Stimulated activated CD8-positive, alpha-beta memory T cell treated with anti-CD3 and anti-CD28 coated beads, Interleukin-7, amount 100 ng/mL, for 1 hour (primary cell): ENCODE data around the gene TIGD7.

ENCODE experiments used
- DNase-seq, 2 donors: peaks; one replicate each; pipeline ENCODE4 v3.0.0-alpha.2; 2020; ENCODE audit warnings: low read depth in 2 of 2

Gene TIGD7, protein sequence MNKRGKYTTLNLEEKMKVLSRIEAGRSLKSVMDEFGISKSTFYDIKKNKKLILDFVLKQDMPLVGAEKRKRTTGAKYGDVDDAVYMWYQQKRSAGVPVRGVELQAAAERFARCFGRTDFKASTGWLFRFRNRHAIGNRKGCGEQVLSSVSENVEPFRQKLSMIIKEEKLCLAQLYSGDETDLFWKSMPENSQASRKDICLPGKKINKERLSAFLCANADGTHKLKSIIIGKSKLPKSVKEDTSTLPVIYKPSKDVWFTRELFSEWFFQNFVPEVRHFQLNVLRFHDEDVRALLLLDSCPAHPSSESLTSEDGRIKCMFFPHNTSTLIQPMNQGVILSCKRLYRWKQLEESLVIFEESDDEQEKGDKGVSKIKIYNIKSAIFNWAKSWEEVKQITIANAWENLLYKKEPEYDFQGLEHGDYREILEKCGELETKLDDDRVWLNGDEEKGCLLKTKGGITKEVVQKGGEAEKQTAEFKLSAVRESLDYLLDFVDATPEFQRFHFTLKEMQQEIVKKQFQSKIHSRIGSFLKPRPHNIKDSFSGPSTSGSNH

DNA sequence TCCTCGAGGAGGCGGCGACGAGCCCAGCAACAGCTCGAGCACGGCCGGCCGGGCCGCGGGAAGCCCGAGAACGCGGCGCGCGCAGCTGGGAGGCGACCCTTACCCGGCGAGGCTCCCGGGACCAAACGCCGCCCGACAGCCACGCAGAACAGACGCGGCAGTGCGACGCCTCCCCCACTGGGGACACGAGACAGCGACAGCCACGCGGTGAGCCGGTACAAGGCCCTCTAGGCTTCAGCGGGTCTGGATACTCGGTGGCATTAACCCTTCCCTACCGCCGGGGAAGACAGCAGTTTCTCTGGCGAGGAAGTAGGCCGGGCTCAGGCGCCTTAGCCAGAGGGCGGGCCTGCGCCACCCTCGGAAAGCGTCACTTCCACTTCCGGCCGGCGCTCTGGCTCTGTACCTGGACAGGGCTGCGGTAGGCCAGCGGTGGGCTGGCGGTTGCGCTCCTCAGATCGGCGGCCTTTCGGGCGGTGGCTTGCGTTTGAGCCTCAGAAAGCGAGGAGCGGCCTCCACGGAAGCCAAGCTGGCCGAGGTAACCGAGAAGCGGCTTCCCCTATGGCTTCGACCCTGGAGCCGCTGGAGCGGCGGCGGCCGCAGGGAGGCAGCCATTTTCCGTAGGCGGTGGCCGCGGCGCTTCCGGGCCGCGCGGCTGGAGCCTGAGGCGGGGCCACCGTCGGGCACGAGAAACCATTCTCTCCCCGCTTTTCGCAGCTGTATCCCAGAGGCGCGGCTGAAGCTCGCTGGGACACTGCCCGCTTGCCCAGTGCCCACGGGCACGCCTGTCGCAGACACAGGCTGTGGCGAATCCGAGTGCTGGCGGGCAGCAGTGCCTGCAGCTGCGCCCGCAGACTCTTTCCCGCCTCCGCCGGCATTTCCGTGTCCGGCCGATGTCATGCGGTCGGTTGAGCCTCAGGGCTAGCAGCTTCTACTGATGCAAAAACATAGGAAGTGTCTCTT, at the start of gene TIGD7, which contains the start of gene ZNF75A:
TIGD7 (minus strand) TSS at position 322 of the 960 bp plus-strand sequence. CDS start 4,816 bp downstream, outside the sequence.
ZNF75A (plus strand) TSS at position 389 of the 960 bp plus-strand sequence. CDS start 2,932 bp downstream, outside the sequence.
- peak; percentile 54 to 67 for DNase-seq

DNA sequence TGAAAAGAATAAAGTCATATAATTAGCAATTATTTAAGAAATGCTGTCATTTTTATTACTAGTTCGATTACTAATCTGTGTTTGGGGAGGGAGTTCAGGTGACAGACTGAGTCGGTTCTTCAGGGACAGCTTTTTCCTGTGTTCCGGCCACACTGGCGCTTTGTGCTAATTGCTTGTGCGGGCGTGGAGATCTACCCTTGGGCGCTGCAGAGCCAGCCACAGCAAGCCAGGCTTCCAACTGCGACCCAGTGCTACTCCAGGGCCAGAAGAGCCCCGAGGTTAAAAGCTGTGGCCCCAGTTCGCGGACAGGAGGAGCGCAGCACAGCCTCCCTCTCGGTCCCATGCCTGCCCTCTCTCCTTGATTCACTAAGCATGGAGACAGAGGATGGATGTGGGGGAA, 43.9 kb upstream of the TIGD7 start:
- no peak for DNase-seq

DNA sequence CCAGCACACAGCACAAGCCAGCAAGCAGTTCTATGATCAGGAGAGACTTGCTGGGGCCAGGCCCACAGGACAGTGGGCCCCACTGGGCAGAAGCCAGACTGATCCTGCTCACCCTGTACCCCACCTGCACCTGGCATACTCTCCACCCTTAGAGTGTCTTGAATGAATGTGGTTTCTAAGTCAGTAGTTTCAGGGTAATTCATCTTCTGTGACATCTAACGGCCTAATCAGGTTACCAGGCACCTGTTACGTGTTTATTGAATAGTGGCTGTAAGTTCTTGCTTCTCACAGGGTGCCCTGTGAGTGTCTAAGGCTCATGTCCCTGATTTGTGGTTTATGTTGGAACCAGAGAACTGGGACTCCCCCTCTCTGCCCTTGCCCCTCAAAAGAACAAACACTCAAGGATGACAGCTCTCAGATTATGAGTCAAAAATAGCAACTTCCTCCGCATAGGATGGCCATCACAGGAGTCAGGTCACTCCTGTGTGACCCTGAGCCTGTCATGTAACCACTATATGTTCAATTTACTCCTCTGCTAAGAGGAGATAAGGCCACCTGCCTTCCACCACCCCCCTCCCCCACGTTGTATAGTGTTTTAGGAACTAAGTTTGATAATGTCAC, 43.4 kb upstream of the TIGD7 start:
- no peak for DNase-seq

DNA sequence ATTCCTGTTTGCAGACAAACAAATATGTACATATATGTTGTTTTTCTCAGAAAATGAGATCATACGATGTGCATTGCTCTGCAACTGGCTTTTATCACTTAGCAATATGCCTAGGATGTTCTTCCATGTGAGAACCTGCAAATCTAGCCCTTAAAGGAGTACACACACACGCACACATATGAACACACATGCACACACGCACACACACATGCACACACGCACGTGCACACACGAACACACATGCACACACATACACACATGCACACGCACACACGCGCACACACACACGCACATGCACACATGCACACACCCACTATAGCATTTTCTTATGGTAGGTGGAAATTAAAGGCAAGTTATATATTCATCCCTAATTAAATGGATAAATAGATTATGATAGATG, 42.4 kb upstream of the TIGD7 start:
- no peak for DNase-seq

DNA sequence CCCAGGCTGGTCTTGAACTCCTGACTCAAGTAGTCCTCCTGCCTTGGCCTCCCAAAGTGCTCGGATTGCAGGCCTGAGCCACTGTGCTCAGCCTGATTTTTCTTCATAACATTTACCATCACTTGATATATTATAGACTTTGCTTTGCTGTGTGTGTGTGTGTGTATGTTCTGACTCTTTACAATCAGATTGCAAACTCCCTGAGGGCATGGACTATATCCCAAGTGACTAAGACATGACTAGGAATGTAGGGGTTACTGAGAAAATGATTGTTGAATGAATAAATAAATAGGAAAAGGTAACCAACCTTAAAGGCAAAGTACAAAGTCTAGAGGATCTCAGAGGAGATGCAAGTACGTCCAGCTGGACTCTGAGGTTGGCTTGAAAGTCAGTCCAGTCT, 40.8 kb upstream of the TIGD7 start:
- no peak for DNase-seq

DNA sequence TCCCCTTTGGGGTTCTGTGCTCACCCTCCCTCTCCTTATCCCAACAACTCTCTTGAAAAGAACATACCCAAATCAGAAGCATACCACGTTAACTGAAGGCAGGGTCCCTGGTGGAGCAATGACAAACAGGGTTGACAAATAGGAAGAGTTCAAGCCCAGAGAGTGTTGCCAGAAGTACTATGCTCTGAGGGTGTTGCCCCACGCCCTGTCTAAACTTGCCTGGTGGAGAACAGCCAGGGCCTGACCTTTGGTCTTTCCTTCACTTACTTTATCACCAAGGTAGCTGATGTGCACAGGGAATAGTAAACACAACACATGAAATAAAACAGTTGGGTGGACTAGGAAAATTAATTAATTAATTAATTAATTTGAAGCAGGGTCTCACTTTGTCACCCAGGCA, 23.4 kb upstream of the TIGD7 start:
- no peak for DNase-seq

DNA sequence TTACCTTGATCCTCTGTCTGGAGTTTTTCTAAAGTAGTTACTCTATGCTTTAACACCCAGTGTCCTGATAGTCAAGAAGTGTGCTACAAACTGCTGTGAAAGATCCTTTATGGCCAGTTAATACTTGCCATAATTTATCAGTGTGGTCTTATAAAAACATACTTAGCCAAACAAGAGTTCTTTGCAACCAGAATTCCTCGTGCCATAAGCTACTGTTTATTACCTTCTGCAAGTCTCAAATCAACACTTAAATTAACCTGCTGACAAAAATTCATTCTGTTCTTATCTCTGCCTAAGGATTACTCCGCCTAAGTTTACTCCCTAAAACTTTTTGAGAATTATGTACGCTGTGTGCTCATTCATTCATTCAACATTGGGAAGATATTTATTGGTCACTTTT, 22.9 kb upstream of the TIGD7 start:
- DNase-seq = no peak

DNA sequence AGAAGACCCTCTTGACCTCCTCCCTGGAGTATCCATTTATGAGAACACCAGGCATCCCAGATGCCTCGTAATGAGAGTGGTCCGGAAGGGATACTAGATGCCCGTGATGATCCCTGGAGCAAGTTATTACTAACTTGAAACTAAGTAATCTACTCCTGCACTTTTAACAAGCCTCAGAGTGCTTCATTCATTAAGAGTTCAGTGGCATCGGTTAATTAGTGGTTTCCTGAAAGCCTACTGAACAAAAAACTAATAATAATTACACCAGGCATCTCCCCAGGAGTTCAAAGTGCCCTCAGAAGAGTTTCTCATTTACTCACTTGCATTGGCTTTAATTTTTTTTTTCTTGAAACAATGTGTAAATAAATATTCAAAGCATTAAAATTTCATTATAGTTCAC, 22.3 kb upstream of the TIGD7 start:
- no peak for DNase-seq

DNA sequence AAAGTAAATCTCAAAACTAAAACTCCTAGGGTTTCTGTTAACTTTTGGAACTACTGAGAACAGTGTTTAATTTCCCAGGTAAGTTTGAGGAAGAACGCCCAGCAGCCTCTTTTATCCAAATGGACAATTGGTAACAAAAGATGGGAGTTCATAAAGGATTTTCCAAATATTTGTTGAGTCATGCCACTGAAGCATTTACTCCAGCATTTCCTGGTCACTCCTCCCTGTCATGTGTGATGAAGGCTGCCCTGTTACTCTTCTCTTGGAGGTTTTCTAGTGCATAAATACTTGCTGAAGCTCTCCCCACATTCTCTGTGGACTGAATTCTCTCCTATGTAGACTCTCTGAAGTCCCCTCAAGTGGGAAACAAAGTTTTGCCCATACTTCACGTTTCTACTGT, 16.6 kb upstream of the TIGD7 start:
- no peak for DNase-seq

DNA sequence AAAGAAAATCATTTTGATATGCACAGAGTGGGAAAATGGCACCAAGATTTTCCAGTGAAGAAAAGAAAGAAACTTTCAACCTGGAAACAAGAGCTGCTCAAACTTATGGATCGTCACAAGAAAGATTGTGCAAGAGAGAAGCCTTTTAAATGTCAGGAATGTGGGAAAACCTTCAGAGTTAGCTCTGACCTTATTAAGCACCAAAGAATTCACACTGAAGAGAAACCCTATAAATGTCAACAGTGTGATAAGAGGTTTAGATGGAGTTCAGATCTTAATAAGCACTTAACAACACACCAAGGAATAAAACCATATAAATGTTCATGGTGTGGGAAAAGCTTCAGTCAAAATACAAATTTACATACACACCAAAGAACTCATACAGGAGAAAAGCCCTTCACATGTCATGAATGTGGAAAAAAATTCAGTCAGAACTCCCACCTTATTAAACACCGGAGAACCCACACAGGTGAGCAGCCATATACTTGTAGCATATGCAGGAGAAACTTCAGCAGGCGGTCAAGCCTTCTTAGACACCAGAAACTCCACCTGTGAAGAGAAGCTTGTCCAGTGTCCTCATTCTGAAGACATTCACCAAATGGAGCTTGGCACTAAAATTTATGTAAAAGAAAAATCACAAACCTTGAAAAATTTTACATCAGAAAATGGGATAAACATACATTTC, 12.2 kb upstream of the TIGD7 start:
- no peak for DNase-seq

DNA sequence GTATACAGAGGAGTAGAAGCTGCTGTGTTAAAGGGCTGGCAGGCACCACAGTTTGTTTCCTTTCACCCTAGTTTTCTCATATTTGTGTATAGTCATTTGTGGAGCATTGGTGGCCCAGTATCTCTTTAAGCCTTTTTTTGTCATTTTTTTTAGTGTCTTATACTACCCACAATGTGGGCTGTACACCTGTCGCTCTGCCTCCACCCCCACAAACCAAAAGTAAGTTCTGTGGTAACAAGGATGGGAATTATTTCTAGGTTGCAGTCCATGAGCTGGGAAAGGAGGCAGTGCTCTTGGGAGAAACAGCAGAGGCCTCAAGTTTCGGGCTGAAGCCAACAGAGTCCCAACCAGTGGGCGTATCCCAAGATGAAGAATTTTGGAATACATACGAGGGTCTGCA, 6.3 kb upstream of the TIGD7 start:
- DNase-seq = no peak

DNA sequence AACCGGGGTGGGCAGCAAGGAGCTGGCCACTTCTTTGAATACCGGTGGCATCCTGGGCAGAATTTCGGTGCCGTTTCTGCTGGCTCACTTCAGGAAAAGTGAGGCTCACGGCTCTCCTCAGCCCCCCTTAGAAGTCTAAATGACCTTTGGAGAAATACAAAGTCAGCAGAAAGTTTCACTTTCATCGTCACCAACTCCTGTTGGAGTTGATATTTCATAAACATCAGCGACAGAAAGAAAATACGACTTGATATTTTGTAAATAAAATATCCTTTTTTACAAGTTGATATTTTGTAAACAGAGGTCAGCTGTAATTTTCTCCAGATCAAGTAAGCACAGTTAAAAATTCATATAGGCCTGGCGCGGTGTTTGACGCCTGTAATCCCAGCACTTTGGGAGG, 848 bp upstream of the TIGD7 start:
- DNase-seq = no peak

DNA sequence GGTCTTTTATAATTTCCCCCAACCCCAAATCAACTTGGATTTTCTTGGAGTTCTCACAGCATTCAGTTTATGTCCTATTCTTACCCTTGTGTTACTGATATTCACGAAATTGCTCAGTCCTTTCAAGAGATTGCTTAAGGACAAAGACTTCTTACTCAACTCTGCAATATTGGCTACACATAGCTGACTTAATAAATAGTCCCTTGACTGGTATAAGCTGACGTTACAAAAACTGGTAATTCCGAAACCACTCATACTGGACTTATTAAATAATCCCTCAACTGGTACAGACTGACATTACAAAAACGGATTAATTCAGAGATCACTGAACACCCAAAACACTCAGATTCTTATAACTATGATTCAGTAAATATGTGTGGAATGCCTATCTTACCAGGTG, 860 bp downstream of the TIGD7 start:
- DNase-seq = no peak

DNA sequence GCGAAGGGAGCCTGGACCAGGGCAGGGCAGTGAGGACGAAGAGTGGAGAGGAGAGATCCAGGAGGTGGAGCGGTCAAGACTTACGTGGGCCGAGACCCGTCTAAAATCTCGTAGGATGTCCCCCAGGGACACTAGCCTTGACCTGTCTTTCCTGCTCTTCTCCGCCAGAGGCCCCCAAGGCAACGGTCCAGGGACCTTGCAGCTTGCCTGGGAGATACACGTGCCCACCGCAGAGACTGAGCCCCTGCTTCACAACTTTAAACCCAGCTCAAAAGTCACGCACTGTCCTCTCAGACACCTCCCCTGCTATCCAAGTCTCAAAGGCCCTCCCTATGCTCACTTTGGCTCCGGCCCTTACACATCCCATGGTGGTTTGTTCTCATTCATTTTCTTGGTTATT, 9.4 kb downstream of the TIGD7 start:
- DNase-seq = no peak

DNA sequence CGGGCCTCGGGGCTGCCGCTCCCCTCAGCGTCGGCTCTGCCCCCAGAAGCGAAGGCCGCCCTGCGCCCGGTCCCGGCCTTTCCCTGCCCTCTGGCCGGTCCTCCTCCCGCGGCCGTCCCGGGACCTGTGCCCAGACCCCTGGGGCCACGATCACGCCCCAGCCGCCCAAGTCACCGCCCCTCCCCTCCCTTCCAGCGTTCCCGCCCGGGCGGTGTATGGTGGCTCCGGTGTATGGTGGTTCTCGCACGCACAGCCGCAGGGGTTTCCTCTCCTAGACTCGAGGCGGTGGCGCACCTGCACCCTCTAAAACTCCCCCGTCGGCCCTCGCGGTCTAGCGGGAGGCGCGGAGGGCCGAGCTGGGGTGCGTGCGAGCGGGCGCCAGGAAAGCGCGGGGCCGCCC, 10.0 kb downstream of the TIGD7 start:
- DNase-seq = no peak

DNA sequence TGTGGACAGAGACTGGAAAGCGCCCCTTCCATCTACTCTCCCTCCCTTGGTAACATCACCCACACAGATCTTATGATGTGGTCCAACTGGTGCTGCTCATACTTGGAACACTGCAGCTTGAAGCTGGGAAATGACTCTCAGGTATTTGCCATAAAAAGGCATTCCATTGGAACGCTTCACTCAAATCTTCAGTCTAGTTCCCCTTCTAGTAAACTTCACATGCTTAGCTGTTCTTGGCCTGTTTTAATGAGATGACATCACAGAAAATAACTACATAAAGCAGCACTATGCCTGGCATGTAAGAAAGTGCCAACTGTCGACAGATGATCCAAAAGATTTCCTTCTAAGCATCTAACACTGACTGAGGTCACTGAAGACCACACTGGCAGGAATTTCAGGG, 12.6 kb downstream of the TIGD7 start:
- DNase-seq = no peak

DNA sequence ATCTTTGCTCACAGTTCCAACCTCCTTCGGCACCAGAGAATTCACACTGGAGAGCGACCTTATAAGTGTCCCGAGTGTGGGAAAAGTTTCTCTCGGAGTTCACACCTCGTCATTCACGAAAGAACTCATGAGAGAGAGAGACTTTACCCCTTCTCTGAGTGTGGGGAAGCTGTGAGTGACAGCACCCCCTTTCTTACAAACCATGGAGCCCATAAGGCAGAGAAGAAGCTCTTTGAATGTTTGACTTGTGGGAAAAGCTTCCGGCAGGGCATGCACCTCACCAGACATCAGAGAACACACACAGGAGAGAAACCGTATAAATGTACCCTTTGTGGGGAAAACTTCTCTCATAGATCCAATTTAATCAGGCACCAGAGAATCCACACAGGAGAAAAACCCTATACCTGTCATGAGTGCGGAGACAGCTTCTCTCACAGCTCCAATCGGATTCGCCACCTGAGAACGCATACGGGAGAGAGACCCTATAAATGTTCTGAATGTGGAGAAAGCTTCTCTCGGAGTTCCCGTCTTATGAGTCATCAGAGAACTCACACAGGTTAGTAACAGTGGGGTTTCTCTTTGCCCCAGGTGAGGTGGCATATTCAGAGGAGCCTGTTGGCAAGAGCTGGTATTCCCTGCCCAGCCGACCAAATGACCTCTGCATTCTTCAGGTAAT, 15.1 kb downstream of the TIGD7 start:
- no peak for DNase-seq

DNA sequence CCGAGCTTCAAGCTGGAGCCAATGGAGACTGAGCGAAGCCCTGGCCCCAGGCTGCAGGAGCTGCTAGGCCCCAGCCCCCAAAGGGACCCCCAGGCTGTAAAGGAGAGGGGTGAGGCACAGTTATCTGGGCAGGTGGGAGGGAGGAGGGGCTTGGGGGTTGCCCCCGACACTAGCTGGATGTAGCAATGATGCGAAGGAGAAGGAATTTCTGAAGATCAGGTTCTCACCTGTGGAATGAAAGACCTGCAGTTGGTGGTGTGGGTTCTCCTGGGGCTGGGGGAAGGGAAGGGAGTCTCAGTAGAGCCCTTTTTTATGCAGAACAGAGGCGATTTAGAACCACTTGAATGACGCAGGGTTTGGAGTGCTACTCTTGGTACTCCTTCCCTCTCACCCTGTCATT, 20.1 kb downstream of the TIGD7 start:
- no peak for DNase-seq

DNA sequence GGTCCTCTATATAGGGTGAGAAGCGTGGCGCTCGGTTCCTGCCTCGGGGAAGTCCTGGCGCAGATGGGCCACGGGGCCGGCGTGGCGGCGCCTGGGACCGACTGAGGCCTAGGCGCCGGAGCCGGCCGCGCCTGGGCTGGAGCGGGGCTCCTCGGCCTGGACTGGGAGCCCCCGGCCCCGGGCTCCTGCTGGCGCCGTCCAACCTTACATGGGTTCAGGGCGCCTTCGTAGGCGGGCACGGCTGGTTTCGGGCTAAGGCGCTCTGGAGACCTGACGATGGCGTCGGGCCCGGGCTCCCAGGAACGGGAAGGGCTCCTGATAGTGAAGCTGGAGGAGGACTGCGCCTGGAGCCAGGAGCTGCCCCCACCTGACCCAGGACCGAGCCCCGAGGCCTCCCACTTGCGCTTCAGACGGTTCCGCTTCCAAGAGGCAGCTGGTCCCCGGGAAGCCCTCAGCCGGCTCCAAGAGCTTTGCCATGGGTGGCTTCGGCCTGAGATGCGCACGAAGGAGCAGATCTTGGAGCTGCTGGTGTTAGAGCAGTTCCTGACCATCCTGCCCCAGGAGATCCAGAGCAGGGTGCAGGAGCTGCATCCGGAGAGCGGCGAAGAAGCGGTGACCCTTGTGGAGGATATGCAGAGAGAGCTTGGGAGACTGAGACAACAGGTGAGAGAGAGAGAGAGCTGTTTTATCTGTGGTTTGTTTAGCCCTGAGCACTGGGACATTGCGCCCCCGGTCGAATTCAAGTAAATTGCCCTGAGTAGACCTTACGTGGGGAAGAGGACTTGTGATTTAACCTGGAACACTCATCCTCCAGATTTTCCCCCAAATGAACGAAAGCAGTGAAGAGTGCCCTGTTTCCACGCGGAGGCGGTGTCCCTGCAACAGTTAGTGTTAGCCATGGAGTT, 21.4 kb downstream of the TIGD7 start:
- no peak for DNase-seq
